Measurements from ENCODE around the gene ATP6V0A4. TPM values are rescaled to one million over a fixed set of nuclear protein-coding genes. Genes with fewer than 3 reads are reported as not detected.

The ATP6V0A4 gene
- total RNA-seq, 1 donor from 2014 or later, result 1.2 TPM

GRCh38 chr7:138768241-138768640 lies 29.8 kb downstream of the ATP6V0A4 start:
- Histone ChIP-seq H3K9me3 (no peaks in the 10 kb centered on the region), H3K36me3 (no peaks in the 10 kb centered on the region), H3K4me1 (no peaks in the 10 kb centered on the region), H3K4me3 (no peak overlapping the region), H3K27ac (no peak overlapping the region), H3K27me3 (no peaks in the 10 kb centered on the region)
- TF ChIP-seq POLR2AphosphoS5 (IDR thresholded peaks at IDR 0.05; ENCODE audit: insufficient read depth in 1 of 2, low read depth in 1 of 2) (no peak), CTCF (IDR thresholded peaks at IDR 0.05) (no peak), POLR2A (IDR thresholded peaks at IDR 0.05) (no peak)
- intact Hi-C loops (cut with DNase I), result no loop called here
- no peak for DNase-seq (ENCODE audit: extremely low spot score in 2 of 2)

- intact Hi-C loops (cut with DNase I), result no loop called here
- Histone ChIP-seq H3K27me3 (no peaks in the 10 kb centered on the region), H3K4me1 (no peaks in the 10 kb centered on the region), H3K27ac (no peak overlapping the region), H3K4me3 (no peak overlapping the region), H3K36me3 (no peaks in the 10 kb centered on the region), H3K9me3 (no peaks in the 10 kb centered on the region)
- no peak for DNase-seq (ENCODE audit: extremely low spot score in 2 of 2)
- TF ChIP-seq CTCF (IDR thresholded peaks at IDR 0.05) (no peak), POLR2AphosphoS5 (IDR thresholded peaks at IDR 0.05; ENCODE audit: insufficient read depth in 1 of 2, low read depth in 1 of 2) (no peak), POLR2A (IDR thresholded peaks at IDR 0.05) (no peak)
Observed at GRCh38 chr7:138756591-138757242, 41.3 kb downstream of the ATP6V0A4 start.

GRCh38 chr7:138755842-138756590 lies 42.0 kb downstream of the ATP6V0A4 start:
- no peak overlapping the region for H3K4me3 ChIP-seq
- no peak for DNase-seq (ENCODE audit: extremely low spot score in 2 of 2)
- H3K27ac ChIP-seq, result no peak overlapping the region
- H3K36me3 ChIP-seq, result no peaks in the 10 kb centered on the region
- no peaks in the 10 kb centered on the region for H3K9me3 ChIP-seq
- intact Hi-C loops (cut with DNase I), result no loop called here
- no peaks in the 10 kb centered on the region for H3K4me1 ChIP-seq
- no peak for TF ChIP-seq CTCF (IDR thresholded peaks at IDR 0.05)
- TF ChIP-seq POLR2AphosphoS5 (IDR thresholded peaks at IDR 0.05; ENCODE audit: insufficient read depth in 1 of 2, low read depth in 1 of 2), result no peak
- TF ChIP-seq POLR2A (IDR thresholded peaks at IDR 0.05), result no peak
- H3K27me3 ChIP-seq, result no peaks in the 10 kb centered on the region

GRCh38 chr7:138755331-138755747 lies 42.7 kb downstream of the ATP6V0A4 start:
- Histone ChIP-seq H3K4me1 (no peaks in the 10 kb centered on the region), H3K36me3 (no peaks in the 10 kb centered on the region), H3K4me3 (no peak overlapping the region), H3K27me3 (no peaks in the 10 kb centered on the region), H3K27ac (no peak overlapping the region), H3K9me3 (no peaks in the 10 kb centered on the region)
- intact Hi-C loops (cut with DNase I), result no loop called here
- no peak for TF ChIP-seq POLR2A (IDR thresholded peaks at IDR 0.05)
- no peak for TF ChIP-seq CTCF (IDR thresholded peaks at IDR 0.05)
- TF ChIP-seq POLR2AphosphoS5 (IDR thresholded peaks at IDR 0.05; ENCODE audit: insufficient read depth in 1 of 2, low read depth in 1 of 2), result no peak
- DNase-seq (ENCODE audit: extremely low spot score in 2 of 2), result no peak

GRCh38 chr7:138753610-138754009 lies 44.4 kb downstream of the ATP6V0A4 start:
- no peaks in the 10 kb centered on the region for H3K36me3 ChIP-seq
- H3K9me3 ChIP-seq, result no peaks in the 10 kb centered on the region
- H3K27ac ChIP-seq, result no peak overlapping the region
- no peak for TF ChIP-seq CTCF (IDR thresholded peaks at IDR 0.05)
- TF ChIP-seq POLR2A (IDR thresholded peaks at IDR 0.05), result no peak
- TF ChIP-seq POLR2AphosphoS5 (IDR thresholded peaks at IDR 0.05; ENCODE audit: insufficient read depth in 1 of 2, low read depth in 1 of 2), result no peak
- no peak for DNase-seq (ENCODE audit: extremely low spot score in 2 of 2)
- H3K27me3 ChIP-seq, result no peaks in the 10 kb centered on the region
- H3K4me3 ChIP-seq, result no peak overlapping the region
- no peaks in the 10 kb centered on the region for H3K4me1 ChIP-seq
- intact Hi-C loops (cut with DNase I), result no loop called here
